ENCODE results near the gene SERINC5. TPM values are rescaled to one million over a fixed set of nuclear protein-coding genes. Genes with fewer than 3 reads are reported as not detected.

The SERINC5 gene
- total RNA-seq, 1 experiment from 2014 or later: 52.3 TPM

GRCh38 chr5:80160242-80160641, 95.6 kb downstream of the SERINC5 start:
- Mint-ChIP-seq H3K4me3 (no peak overlapping the region), H3K27me3 (ENCODE audit: low read depth) (no peaks in the 10 kb centered on the region), H3K36me3 (ENCODE audit: insufficient read depth in 1 of 3, low read depth in 3 of 3) (peaks cover 39 to 78% (median 42%) of the 10 kb centered on the region in 3 experiments), H3K27ac (peak overlapping the region in 1 of 3 experiments; percentile 75; a peak in 1 of 7 replicates), H3K4me1 (peaks cover 42 to 43% of the 10 kb centered on the region in 2 experiments), H3K9me3 (peaks cover 2 to 10% of the 10 kb centered on the region in 2 experiments; a peak in 3 of 5 replicates)
- H2BK12ac ChIP-seq (ENCODE audit: insufficient read length, low read depth, low read length): no peak overlapping the region
- no peak overlapping the region for H3K4me2 ChIP-seq (ENCODE audit: insufficient read depth, insufficient read length, low read length)
- H4K5ac ChIP-seq (ENCODE audit: insufficient read length, low read depth, low read length): no peak overlapping the region
- H3K27ac ChIP-seq (ENCODE audit: insufficient read length, low read depth, low read length): no peak overlapping the region
- no peak overlapping the region for H4K8ac ChIP-seq (replicated peaks; ENCODE audit: insufficient read length, low read depth, low read length)
- DNase-seq: no peak
- H3K14ac ChIP-seq (ENCODE audit: insufficient read depth, low read length): no peak overlapping the region
- no peak overlapping the region for H2AK5ac ChIP-seq (ENCODE audit: insufficient read length, low read length)
- no peak overlapping the region for H3K56ac ChIP-seq (ENCODE audit: insufficient read length, low read depth, low read length)
- no peak overlapping the region for H4K91ac ChIP-seq (ENCODE audit: insufficient read length, low read depth, low read length)
- no peak overlapping the region for H2AFZ ChIP-seq (ENCODE audit: low read length)
- H3K23me2 ChIP-seq (ENCODE audit: insufficient read length, low read depth, low read length, poor library complexity, severe bottlenecking): no peaks in the 10 kb centered on the region
- no peak overlapping the region for H2BK5ac ChIP-seq (ENCODE audit: insufficient read length, low read length)
- H3K23ac ChIP-seq (ENCODE audit: insufficient read length, low read depth, low read length): no peak overlapping the region
- H3K18ac ChIP-seq (ENCODE audit: insufficient read length, low read depth, low read length): no peak overlapping the region
- WGBS (ENCODE audit: extremely low coverage, insufficient read length, low lambda C conversion rate): no CpG with 5 or more reads among the region's 3 CpGs
- H3K79me1 ChIP-seq (ENCODE audit: insufficient read depth, low read depth, low read length, poor library complexity, severe bottlenecking): no peaks in the 10 kb centered on the region
- no peak overlapping the region for H3K9ac ChIP-seq (ENCODE audit: extremely low read depth, insufficient read length, low read length)
- peaks cover 13% of the 10 kb centered on the region for H3K4me1 ChIP-seq (ENCODE audit: insufficient read depth, low read length)
- H2BK20ac ChIP-seq (ENCODE audit: low read depth, low read length, poor library complexity, severe bottlenecking): no peak overlapping the region
- no peaks in the 10 kb centered on the region for H3K9me3 ChIP-seq (ENCODE audit: control insufficient read depth, low read depth, low read length)
- no peaks in the 10 kb centered on the region for H3K27me3 ChIP-seq (ENCODE audit: insufficient read depth, low read length)
- H3K79me2 ChIP-seq (ENCODE audit: insufficient read depth, low read length): no peaks in the 10 kb centered on the region
- TF ChIP-seq CTCF (conservative IDR thresholded peaks at IDR 0.05): no peak
- no peak overlapping the region for H2BK120ac ChIP-seq (ENCODE audit: low read depth, low read length, poor library complexity, severe bottlenecking)
- H2BK15ac ChIP-seq (ENCODE audit: low read depth, low read length): no peak overlapping the region
- no peaks in the 10 kb centered on the region for H4K20me1 ChIP-seq (ENCODE audit: control insufficient read depth, insufficient read depth, insufficient read length)
- no peak overlapping the region for H3T11ph ChIP-seq (ENCODE audit: low read length)
- H3K4ac ChIP-seq (ENCODE audit: low read depth, low read length): no peak overlapping the region

Data from H9 (cell line).